ENCODE measurements around the gene GABRD.

The GABRD gene

DNA sequence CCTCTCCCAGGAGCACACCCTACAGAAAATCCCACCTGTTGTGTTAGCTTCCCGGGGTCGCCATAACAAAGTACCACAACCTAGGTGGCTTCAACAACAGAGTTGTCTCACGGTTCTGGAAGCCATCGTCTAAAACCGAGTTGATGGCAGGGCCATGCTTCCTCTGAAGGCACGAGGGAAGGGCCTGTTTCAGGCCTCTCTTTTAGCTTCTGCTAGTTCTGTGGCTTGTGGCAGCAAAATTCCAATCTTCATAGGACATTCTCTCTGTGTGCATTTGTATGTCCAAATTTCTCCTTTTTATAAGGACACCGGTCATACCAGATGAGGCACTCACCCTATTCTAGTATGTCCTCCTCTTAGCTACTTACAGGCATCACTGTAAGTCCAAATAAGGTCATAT lies 18.7 kb upstream of the GABRD start:
- no peak overlapping the region for H3K27ac ChIP-seq (ENCODE audit: low read depth, low read length)
- no peaks in the 10 kb centered on the region for H3K36me3 ChIP-seq (ENCODE audit: control insufficient read depth in 1 of 2, insufficient read depth in 2 of 2, low read length in 2 of 2)
- no peaks in the 10 kb centered on the region for H3K4me1 ChIP-seq (ENCODE audit: control insufficient read depth in 1 of 2, insufficient read depth in 2 of 2, low read length in 2 of 2)
- H3K27me3 ChIP-seq (ENCODE audit: control insufficient read depth in 1 of 2, insufficient read depth in 2 of 2, low read length in 2 of 2) = peaks cover 10 to 21% of the 10 kb centered on the region in 2 donors
- no peak overlapping the region for H3K4me3 ChIP-seq (ENCODE audit: low read depth in 1 of 2, low read length in 2 of 2)
- no peak overlapping the region for H3K9ac ChIP-seq (ENCODE audit: low read depth in 1 of 2, low read length in 2 of 2)
- H3K9me3 ChIP-seq (ENCODE audit: control insufficient read depth in 1 of 2, low read length in 2 of 2) = no peaks in the 10 kb centered on the region

DNA sequence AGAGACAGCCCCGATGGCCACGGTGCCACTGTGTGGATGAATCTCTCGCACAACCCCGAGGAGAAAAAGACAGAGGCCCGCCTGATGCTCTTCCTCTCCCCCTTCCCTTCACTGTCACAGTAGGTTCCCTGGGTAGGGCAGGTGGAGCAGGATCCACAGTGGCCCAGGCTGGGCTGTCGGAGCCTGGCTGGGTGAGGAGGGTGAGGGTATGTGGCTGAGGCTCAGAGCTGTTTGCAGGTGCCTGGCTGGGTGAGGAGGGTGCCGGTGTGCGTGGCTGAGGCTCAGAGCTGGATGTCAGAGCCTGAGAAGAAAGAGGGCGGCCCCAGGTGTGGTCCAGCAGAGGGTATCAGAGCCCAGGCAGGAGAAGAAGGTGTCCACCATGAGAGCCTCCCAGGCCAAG lies 18.3 kb upstream of the GABRD start:
- Histone ChIP-seq H3K36me3 (ENCODE audit: control insufficient read depth in 1 of 2, insufficient read depth in 2 of 2, low read length in 2 of 2) (no peaks in the 10 kb centered on the region), H3K9ac (ENCODE audit: low read depth in 1 of 2, low read length in 2 of 2) (no peak overlapping the region), H3K9me3 (ENCODE audit: control insufficient read depth in 1 of 2, low read length in 2 of 2) (no peaks in the 10 kb centered on the region), H3K4me3 (ENCODE audit: low read depth in 1 of 2, low read length in 2 of 2) (no peak overlapping the region), H3K27me3 (ENCODE audit: control insufficient read depth in 1 of 2, insufficient read depth in 2 of 2, low read length in 2 of 2) (peaks cover 10 to 21% of the 10 kb centered on the region in 2 donors), H3K4me1 (ENCODE audit: control insufficient read depth in 1 of 2, insufficient read depth in 2 of 2, low read length in 2 of 2) (no peaks in the 10 kb centered on the region), H3K27ac (ENCODE audit: low read depth, low read length) (no peak overlapping the region)

DNA sequence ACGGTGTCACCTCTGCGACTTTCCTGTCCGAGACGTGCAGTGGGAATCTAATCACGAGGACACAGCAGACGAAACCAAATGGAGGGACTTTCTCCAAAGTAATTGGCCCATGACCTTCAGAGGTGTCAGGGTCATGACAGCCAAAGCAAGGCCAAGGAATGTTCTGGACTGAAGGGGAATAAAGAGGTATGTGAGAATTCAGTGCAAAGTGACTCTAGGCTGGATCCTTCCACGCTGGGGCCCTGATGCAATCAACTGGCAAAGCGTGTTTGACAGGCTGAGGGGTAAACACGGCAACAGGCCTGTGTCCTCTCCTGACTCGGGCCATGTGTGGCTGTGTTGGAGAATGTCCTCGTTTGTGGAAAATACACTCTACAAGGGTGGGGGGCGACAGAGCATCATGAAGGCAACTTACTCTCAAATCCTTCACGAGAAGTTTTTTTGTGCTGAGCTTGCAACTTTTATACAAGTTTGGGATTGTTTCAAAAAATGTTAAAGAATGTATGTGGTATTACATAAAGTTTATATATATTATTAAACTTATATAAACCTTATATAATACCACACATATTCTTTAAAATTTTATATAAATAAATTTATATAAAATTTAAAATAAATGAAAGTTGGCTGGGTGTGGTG lies 17.3 kb upstream of the GABRD start:
- H3K4me3 ChIP-seq (ENCODE audit: low read depth in 1 of 2, low read length in 2 of 2) = no peak overlapping the region
- H3K27ac ChIP-seq (ENCODE audit: low read depth, low read length) = no peak overlapping the region
- no peaks in the 10 kb centered on the region for H3K9me3 ChIP-seq (ENCODE audit: control insufficient read depth in 1 of 2, low read length in 2 of 2)
- no peak overlapping the region for H3K9ac ChIP-seq (ENCODE audit: low read depth in 1 of 2, low read length in 2 of 2)
- H3K36me3 ChIP-seq (ENCODE audit: control insufficient read depth in 1 of 2, insufficient read depth in 2 of 2, low read length in 2 of 2) = no peaks in the 10 kb centered on the region
- H3K4me1 ChIP-seq (ENCODE audit: control insufficient read depth in 1 of 2, insufficient read depth in 2 of 2, low read length in 2 of 2) = no peaks in the 10 kb centered on the region
- peaks cover 10 to 21% of the 10 kb centered on the region in 2 donors for H3K27me3 ChIP-seq (ENCODE audit: control insufficient read depth in 1 of 2, insufficient read depth in 2 of 2, low read length in 2 of 2)

DNA sequence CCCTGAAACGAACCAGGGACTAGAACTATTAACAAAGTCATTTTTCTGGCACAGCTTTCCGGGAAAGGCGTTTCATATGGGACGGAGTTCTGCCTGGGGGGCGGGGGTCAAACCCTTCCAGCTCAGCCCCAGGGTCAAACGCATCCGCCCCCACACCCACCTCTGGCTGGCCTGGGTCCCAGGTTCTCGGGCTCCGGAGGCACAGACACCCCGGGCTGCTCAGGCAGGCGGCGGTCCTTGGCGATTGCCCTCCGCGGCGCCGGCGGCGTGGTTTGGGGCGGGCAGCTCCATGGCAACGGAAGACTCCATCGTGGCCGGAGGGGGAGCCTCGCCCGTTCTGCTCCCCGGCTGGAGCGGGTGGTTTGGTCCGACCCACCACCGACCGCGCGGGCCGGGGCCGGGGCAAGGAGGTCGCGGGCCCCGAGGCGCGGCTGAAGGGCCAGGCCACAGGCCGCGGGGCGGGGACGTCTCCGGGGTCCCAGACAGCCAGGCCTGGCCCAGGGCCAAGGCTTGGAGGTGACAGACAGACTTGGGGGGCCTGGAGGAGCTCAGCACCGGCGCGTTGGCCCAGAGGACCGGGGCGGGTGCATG lies 15.5 kb upstream of the GABRD start, which contains the start of gene CFAP74:
CFAP74 (minus strand) TSS at position 246 of the 591 bp plus-strand sequence. CDS start 12,830 bp downstream, outside the sequence.
- Histone ChIP-seq H3K36me3 (ENCODE audit: control insufficient read depth in 1 of 2, insufficient read depth in 2 of 2, low read length in 2 of 2) (no peaks in the 10 kb centered on the region), H3K4me1 (ENCODE audit: control insufficient read depth in 1 of 2, insufficient read depth in 2 of 2, low read length in 2 of 2) (no peaks in the 10 kb centered on the region), H3K4me3 (ENCODE audit: low read depth in 1 of 2, low read length in 2 of 2) (no peak within 1 kb of the TSS), H3K27me3 (ENCODE audit: control insufficient read depth in 1 of 2, insufficient read depth in 2 of 2, low read length in 2 of 2) (peaks cover 10 to 21% of the 10 kb centered on the region in 2 donors), H3K9ac (ENCODE audit: low read depth in 1 of 2, low read length in 2 of 2) (no peak within 1 kb of the TSS), H3K27ac (ENCODE audit: low read depth, low read length) (no peak within 1 kb of the TSS), H3K9me3 (ENCODE audit: control insufficient read depth in 1 of 2, low read length in 2 of 2) (no peaks in the 10 kb centered on the region)

DNA sequence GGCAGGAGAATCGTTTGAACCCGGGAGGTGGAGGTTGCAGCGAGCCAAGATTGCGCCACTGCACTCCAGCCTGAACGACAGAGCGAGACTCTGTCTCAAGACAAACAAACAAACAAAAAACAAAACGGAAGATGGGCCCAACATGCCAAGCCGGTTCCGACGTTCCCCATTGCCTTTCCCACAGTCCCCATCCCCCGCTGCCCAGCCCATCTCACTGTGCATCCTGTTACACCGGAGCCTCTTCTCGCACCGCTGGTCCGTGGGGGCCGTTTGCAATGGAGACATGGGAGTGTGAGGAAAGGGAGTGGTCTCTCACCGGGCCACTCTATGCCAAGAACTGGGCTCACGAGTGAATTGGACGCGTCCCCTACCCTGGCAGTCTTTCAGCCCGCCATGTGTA lies 14.3 kb upstream of the GABRD start:
- Histone ChIP-seq H3K27ac (ENCODE audit: low read depth, low read length) (no peak overlapping the region), H3K36me3 (ENCODE audit: control insufficient read depth in 1 of 2, insufficient read depth in 2 of 2, low read length in 2 of 2) (no peaks in the 10 kb centered on the region), H3K9me3 (ENCODE audit: control insufficient read depth in 1 of 2, low read length in 2 of 2) (no peaks in the 10 kb centered on the region), H3K27me3 (ENCODE audit: control insufficient read depth in 1 of 2, insufficient read depth in 2 of 2, low read length in 2 of 2) (peaks cover 10 to 24% of the 10 kb centered on the region in 2 donors), H3K4me1 (ENCODE audit: control insufficient read depth in 1 of 2, insufficient read depth in 2 of 2, low read length in 2 of 2) (no peaks in the 10 kb centered on the region), H3K4me3 (ENCODE audit: low read depth in 1 of 2, low read length in 2 of 2) (no peak overlapping the region), H3K9ac (ENCODE audit: low read depth in 1 of 2, low read length in 2 of 2) (no peak overlapping the region)

DNA sequence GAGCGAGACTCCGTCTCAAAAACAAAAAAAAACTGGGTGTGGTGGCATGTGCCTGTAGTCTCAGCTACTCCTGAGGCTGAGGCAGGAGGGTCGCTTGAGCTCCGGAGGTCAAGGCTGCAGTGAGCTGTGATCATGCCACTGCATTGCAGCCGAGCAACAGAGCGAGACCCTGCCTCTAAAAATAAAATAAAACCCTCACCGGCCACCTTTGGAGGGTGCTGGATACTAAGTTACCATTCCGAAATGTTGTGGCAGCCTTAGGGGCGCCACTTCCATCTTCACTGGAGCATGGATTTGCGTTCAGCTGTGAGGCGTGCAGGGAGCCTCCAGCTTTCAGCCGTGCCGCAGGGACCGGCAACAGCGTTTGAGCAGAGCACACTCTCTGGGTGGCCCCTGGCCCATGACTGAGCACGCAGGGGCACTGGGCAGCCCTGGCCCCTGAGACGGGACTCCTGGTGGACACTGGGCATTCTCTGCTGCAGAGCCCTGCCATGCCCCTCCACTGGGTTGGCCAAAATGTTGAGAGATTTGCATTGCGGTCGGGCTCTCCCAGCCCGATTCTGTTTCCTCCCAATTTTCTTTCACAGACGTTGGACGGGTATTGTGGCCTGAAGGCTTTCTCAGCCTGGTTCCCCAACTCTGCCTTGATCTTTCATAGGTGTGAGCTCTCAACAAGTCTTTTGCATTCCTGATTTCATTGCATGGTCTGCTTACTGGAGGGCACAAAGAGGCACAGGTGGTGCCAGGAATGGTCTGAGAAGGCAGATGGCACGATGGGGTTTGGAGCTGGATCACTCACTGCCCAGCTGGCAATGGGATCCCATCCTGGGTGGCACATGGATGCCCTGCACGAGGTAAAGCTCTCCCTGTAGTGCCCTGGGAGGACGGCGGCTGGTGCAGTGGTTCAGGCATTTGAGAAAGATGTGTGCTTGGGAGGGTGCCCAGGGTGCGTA lies 9.8 kb upstream of the GABRD start:
- no peak overlapping the region for H3K4me3 ChIP-seq (ENCODE audit: low read depth in 1 of 2, low read length in 2 of 2)
- H3K36me3 ChIP-seq (ENCODE audit: control insufficient read depth in 1 of 2, insufficient read depth in 2 of 2, low read length in 2 of 2) = no peaks in the 10 kb centered on the region
- no peaks in the 10 kb centered on the region for H3K9me3 ChIP-seq (ENCODE audit: control insufficient read depth in 1 of 2, low read length in 2 of 2)
- H3K4me1 ChIP-seq (ENCODE audit: control insufficient read depth in 1 of 2, insufficient read depth in 2 of 2, low read length in 2 of 2) = no peaks in the 10 kb centered on the region
- peaks cover 7 to 8% of the 10 kb centered on the region in 2 donors for H3K27me3 ChIP-seq (ENCODE audit: control insufficient read depth in 1 of 2, insufficient read depth in 2 of 2, low read length in 2 of 2)
- H3K27ac ChIP-seq (ENCODE audit: low read depth, low read length) = no peak overlapping the region
- H3K9ac ChIP-seq (ENCODE audit: low read depth in 1 of 2, low read length in 2 of 2) = no peak overlapping the region

DNA sequence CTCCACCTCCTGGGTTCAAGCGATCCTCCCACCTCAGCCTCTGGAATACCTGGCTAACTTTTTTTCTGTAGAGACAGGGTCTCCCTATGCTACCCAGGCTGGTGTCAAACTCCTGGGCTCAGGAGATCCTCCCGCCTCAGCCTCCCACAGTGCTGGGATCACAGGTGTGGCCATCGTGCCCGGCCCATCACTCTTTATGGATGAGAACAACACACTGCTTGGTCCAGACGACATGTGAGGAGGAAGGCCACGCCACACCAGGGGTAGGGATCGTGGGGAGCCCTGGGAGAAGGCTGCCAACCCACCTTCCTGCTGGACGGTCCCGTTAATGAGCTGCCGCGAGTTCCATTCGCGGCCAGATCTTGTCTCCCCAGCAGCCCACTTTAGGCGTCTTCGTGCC lies 5.0 kb upstream of the GABRD start:
- Histone ChIP-seq H3K4me1 (ENCODE audit: control insufficient read depth in 1 of 2, insufficient read depth in 2 of 2, low read length in 2 of 2) (no peaks in the 10 kb centered on the region), H3K36me3 (ENCODE audit: control insufficient read depth in 1 of 2, insufficient read depth in 2 of 2, low read length in 2 of 2) (no peaks in the 10 kb centered on the region), H3K27ac (ENCODE audit: low read depth, low read length) (no peak overlapping the region), H3K9ac (ENCODE audit: low read depth in 1 of 2, low read length in 2 of 2) (no peak overlapping the region), H3K9me3 (ENCODE audit: control insufficient read depth in 1 of 2, low read length in 2 of 2) (no peaks in the 10 kb centered on the region), H3K27me3 (ENCODE audit: control insufficient read depth in 1 of 2, insufficient read depth in 2 of 2, low read length in 2 of 2) (peaks cover 34 to 39% of the 10 kb centered on the region in 2 donors), H3K4me3 (ENCODE audit: low read depth in 1 of 2, low read length in 2 of 2) (no peak overlapping the region)

DNA sequence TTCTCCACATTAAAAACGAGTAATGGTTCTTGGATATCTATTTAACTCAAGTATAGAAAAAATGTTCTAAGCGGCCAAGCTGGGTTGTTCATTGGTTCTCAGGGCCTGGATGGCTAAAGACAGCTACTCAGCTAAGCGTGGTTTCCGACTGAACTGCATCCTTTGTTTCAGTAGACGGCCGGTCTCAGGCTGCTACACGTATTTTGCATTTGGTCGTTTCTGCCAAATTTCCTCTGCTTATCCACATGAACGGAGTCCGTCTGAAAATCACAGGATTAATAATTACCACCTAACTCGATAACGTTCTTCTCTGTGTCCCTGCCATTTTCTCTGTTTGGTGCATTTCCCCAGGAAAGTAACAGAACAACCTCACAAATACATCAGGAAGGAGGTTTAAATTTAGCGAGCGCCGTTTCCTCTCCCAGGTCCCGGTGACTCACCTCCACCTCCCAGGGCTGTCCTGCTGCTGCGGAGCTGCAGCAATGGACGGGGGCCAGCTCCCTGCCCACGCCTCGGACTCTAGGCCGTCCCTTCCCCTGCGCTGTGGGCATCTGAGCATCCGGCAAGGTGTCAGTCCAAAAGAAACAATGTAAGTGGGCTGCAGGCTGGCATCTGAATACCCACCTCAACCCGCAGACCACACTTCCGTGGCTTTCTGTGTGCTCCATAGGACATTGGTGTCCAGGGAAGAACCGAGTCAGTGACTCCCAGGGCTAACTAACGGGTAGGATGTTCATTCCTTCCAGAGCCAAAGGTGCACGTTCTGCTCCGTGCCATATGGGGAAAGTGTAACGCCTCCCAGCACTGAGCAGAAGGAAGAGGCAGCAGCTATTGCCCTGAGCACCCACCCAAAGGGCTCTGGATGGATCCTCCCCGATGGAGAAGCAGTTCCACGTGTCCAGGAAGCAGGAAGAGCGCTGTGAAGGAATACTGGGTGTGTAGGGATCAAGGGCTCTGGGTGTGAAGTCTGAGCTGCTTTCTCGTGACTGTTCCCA lies 4.1 kb upstream of the GABRD start:
- peaks cover 39 to 41% of the 10 kb centered on the region in 2 donors for H3K27me3 ChIP-seq (ENCODE audit: control insufficient read depth in 1 of 2, insufficient read depth in 2 of 2, low read length in 2 of 2)
- H3K9ac ChIP-seq (ENCODE audit: low read depth in 1 of 2, low read length in 2 of 2) = no peak overlapping the region
- no peak overlapping the region for H3K27ac ChIP-seq (ENCODE audit: low read depth, low read length)
- H3K36me3 ChIP-seq (ENCODE audit: control insufficient read depth in 1 of 2, insufficient read depth in 2 of 2, low read length in 2 of 2) = no peaks in the 10 kb centered on the region
- H3K9me3 ChIP-seq (ENCODE audit: control insufficient read depth in 1 of 2, low read length in 2 of 2) = no peaks in the 10 kb centered on the region
- H3K4me3 ChIP-seq (ENCODE audit: low read depth in 1 of 2, low read length in 2 of 2) = no peak overlapping the region
- H3K4me1 ChIP-seq (ENCODE audit: control insufficient read depth in 1 of 2, insufficient read depth in 2 of 2, low read length in 2 of 2) = peaks cover 0 to 3% of the 10 kb centered on the region in 2 donors

DNA sequence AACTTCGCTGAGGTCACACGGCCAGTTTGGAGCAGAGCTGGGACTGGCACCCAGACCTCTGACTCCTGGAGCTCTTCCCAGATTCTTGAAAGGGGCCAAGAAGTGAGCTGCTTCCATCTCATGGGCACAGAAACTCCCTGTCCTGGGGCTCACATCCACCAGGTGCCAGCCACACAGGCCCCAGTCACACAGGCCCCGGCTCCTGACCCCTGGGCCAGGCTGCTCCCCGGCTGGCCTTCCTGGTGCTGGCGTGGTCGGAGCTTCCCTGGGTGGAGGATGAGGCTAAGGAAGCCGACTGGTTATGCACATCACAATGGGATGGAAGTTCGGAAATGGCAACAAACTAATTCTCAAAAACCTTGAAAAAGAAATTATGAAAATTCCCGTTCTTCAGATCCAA lies 3.0 kb upstream of the GABRD start:
- Histone ChIP-seq H3K4me1 (ENCODE audit: control insufficient read depth in 1 of 2, insufficient read depth in 2 of 2, low read length in 2 of 2) (peaks cover 0 to 3% of the 10 kb centered on the region in 2 donors), H3K9ac (ENCODE audit: low read depth in 1 of 2, low read length in 2 of 2) (no peak overlapping the region), H3K9me3 (ENCODE audit: control insufficient read depth in 1 of 2, low read length in 2 of 2) (no peaks in the 10 kb centered on the region), H3K27me3 (ENCODE audit: control insufficient read depth in 1 of 2, insufficient read depth in 2 of 2, low read length in 2 of 2) (peaks cover 50 to 52% of the 10 kb centered on the region in 2 donors), H3K36me3 (ENCODE audit: control insufficient read depth in 1 of 2, insufficient read depth in 2 of 2, low read length in 2 of 2) (no peaks in the 10 kb centered on the region), H3K4me3 (ENCODE audit: low read depth in 1 of 2, low read length in 2 of 2) (no peak overlapping the region), H3K27ac (ENCODE audit: low read depth, low read length) (no peak overlapping the region)
